B cell (primary cell): ENCODE results near the gene MAP3K20. TPM values are rescaled to one million over a fixed set of nuclear protein-coding genes. Genes with fewer than 3 reads are reported as not detected.

Source experiments
- ATAC-seq: fragments of 200-7000 bp; cut with Tn5 transposase; one replicate; pipeline ENCODE4 v1.10.0; 2021; ENCODE audit warnings: low read depth, mild to moderate bottlenecking, moderate number of reproducible peaks, moderate library complexity
- CTCF ChIA-PET: fragments of 350-600 bp; sonication (Branson Sonifier 250); formaldehyde crosslinking; loops from one replicate; lab custom pipeline; 2021; ENCODE audit warnings: antibody characterized with exemption, inconsistent platforms; lab: Charles Lee
- POLR2A ChIA-PET: fragments of 350-600 bp; sonication (Branson Sonifier 250); formaldehyde crosslinking; loops from one replicate; lab custom pipeline; 2021; ENCODE audit warnings: antibody characterized with exemption; lab: Charles Lee
- DNase-seq: peaks from one replicate; pipeline ENCODE4 v3.0.0; 2013
- H2AFZ ChIP-seq: 2 replicates; pipeline ENCODE4 v1.6.1; 2012; ENCODE audit warnings: mild to moderate bottlenecking, low read depth, low read length; ENCODE audit not compliant: insufficient read depth, poor library complexity, severe bottlenecking
- H3K27ac ChIP-seq, 2 donors: 1 replicate in 1 of 2; 2 replicates in 1 of 2; pipeline ENCODE4 v1.5.1; 2012 to 2013; ENCODE audit warnings: low read length in 2 of 2, mild to moderate bottlenecking in 2 of 2, moderate library complexity in 1 of 2
- H3K27me3 ChIP-seq, 4 experiments: fragments of 200-600 bp in 1 of 4; sonication (generic) in 1 of 4; replicated peaks in 1 of 4; 1 replicate in 2 of 4; 2 replicates in 2 of 4; pipeline versions ENCODE4 v1.6.1 to v1.7.0; 2013 to 2016; ENCODE audit warnings: low read length in 3 of 4, mild to moderate bottlenecking in 2 of 4, mixed read lengths in 1 of 4, moderate library complexity in 1 of 4; ENCODE audit not compliant: insufficient read depth in 4 of 4, control insufficient read depth in 3 of 4; ENCODE audit errors: control extremely low read depth in 1 of 4
- H3K36me3 ChIP-seq, 2 experiments: replicated peaks in 1 of 2; 1 replicate in 1 of 2; 2 replicates in 1 of 2; pipeline versions ENCODE4 v1.6.1 to v1.7.1; 2013; ENCODE audit warnings: low read length in 1 of 2; ENCODE audit not compliant: insufficient read depth in 2 of 2, control insufficient read depth in 1 of 2; ENCODE audit errors: control extremely low read depth in 1 of 2, extremely low read depth in 1 of 2
- H3K4me1 ChIP-seq, 2 donors: fragments of 200-600 bp in 1 of 2; sonication (generic) in 1 of 2; 1 replicate in 1 of 2; 2 replicates in 1 of 2; pipeline versions ENCODE4 v1.5.1 to v1.6.1; 2013 to 2017; ENCODE audit warnings: low read length in 2 of 2; ENCODE audit not compliant: control insufficient read depth in 2 of 2, insufficient read depth in 2 of 2
- H3K4me2 ChIP-seq: replicated peaks from 2 replicates; pipeline ENCODE3; 2012; ENCODE audit warnings: mild to moderate bottlenecking, low read depth, low read length; ENCODE audit not compliant: poor library complexity, severe bottlenecking
- H3K4me3 ChIP-seq, 5 experiments: fragments of 200-600 bp in 1 of 5; sonication (generic) in 1 of 5; 1 replicate in 3 of 5; 2 replicates in 2 of 5; pipeline versions ENCODE4 v1.5.1 to v1.7.0; 2011 to 2016; ENCODE audit warnings: low read length in 4 of 5, mild to moderate bottlenecking in 4 of 5, low read depth in 2 of 5, control low read depth in 1 of 5, moderate library complexity in 1 of 5; ENCODE audit not compliant: insufficient read depth in 1 of 5; ENCODE audit errors: control extremely low read depth in 1 of 5, extremely low read depth in 1 of 5
- H3K79me2 ChIP-seq: fragments of 200-600 bp; sonication (generic); one replicate; pipeline ENCODE4 v1.6.0; 2016; ENCODE audit warnings: low read length; ENCODE audit not compliant: control insufficient read depth, insufficient read depth
- H3K9ac ChIP-seq: fragments of 200-600 bp; sonication (generic); 2 replicates; pipeline ENCODE4 v1.6.1; 2017; ENCODE audit warnings: mild to moderate bottlenecking, low read length, moderate library complexity
- H3K9me3 ChIP-seq, 3 donors: one replicate each; pipeline versions ENCODE4 v1.6.1 to v1.7.1; 2013; ENCODE audit warnings: low read length in 2 of 3; ENCODE audit not compliant: control insufficient read depth in 2 of 3, insufficient read depth in 1 of 3; ENCODE audit errors: control extremely low read depth in 1 of 3
- H4K20me1 ChIP-seq: 2 replicates; pipeline ENCODE4 v1.6.0; 2012; ENCODE audit warnings: mild to moderate bottlenecking, low read length; ENCODE audit not compliant: insufficient read depth, control insufficient read depth, poor library complexity, severe bottlenecking
- H3K27ac Mint-ChIP-seq: one replicate; pipeline ENCODE4 v1.8.0; 2021; ENCODE audit warnings: mixed read lengths
- H3K27me3 Mint-ChIP-seq: one replicate; pipeline ENCODE4 v1.8.0; 2021; ENCODE audit warnings: mixed read lengths
- H3K4me1 Mint-ChIP-seq: one replicate; pipeline ENCODE4 v1.8.0; 2021; ENCODE audit warnings: mixed read lengths
- H3K4me3 Mint-ChIP-seq: one replicate; pipeline ENCODE4 v1.8.0; 2021; ENCODE audit warnings: mixed read lengths
- H3K9me3 Mint-ChIP-seq: one replicate; pipeline ENCODE4 v1.8.0; 2022; ENCODE audit warnings: mixed read lengths; ENCODE audit not compliant: insufficient read depth
- CTCF ChIP-seq: fragments of 200-600 bp; IDR thresholded peaks from one replicate; pipeline ENCODE4 v1.8.0; 2022; ENCODE audit warnings: antibody characterized with exemption, mild to moderate bottlenecking
- EZH2 ChIP-seq: IDR thresholded peaks from 2 replicates; pipeline ENCODE4 v1.6.1; 2012; ENCODE audit warnings: borderline replicate concordance, low read depth, mild to moderate bottlenecking, moderate library complexity, low read length; ENCODE audit not compliant: insufficient read depth, poor library complexity, severe bottlenecking
- WGBS: methylation state at CpG from one replicate; pipeline ENCODE4 v1.1.5; 2013; ENCODE audit warnings: missing lambda C conversion rate; ENCODE audit not compliant: insufficient coverage; 5-methylcytosine and 5-hydroxymethylcytosine counted together
- intact Hi-C: fragments of 100-400 bp; cut with micrococcal nuclease; formaldehyde crosslinking; loops from one replicate; pipeline ENCODE4 v1.10.0; 2022
- polyA plus RNA-seq: library from polyadenylated mRNA; depleted of rRNA; stranded (reverse); fragments of >200 nt; gene quantifications from 2 replicates; pipeline ENCODE4 v1.2.3, GENCODE V29; 2012
- total RNA-seq, 2 donors: library from RNA; stranded (reverse); fragments of 120-200 nt in 1 of 2; gene quantifications; 1 replicate in 1 of 2; 2 replicates in 1 of 2; pipeline versions ENCODE4 v1.2.3 to v1.2.4, GENCODE V29; 2013 to 2022

Gene MAP3K20
- total and polyA plus RNA-seq, 2 donors (not counting 1 experiment from before 2014, with no cell fraction given), result 2.2 to 9.1 TPM

DNA sequence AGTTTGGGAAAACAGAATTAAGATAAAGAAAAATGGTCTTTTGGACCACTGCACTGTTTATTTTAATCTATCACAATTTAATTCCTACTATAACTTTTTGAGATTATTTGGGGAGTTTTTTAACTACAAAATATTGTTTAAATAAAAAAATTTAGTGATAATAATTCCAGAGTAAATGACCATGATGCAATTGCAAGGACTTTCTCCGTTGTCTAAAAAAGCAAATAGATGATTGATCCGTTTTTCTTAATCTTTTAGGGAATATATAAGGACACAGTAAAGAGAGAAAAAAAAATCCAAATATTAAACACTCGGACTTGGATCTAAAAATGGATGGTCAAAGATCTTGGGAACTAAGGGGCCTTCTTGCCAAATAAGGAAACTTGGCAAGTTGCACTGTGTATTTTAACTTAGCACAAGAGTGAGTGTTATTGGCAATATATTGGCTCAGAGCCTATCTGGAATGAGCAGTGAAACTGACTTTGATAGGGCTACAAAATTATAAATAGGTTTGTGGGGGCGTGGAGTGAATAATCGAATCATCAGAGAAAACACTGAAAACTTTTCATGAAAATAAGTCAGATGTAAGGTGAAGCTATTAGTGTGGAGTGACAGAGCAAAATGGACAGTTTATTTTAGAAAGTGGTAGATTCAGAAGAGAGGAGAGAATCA lies 2.0 kb downstream of the MAP3K20 start:
- Histone ChIP-seq H3K36me3 (no peaks in the 10 kb centered on the region), H3K79me2 (peaks cover 10% of the 10 kb centered on the region), H3K4me2 (no peak overlapping the region), H3K27me3 (peaks cover 0 to 4% (median 0%) of the 10 kb centered on the region in 4 experiments), H3K9ac (no peak overlapping the region), H4K20me1 (no peaks in the 10 kb centered on the region), H3K27ac (no peak overlapping the region), H3K4me1 (peaks cover 9 to 11% of the 10 kb centered on the region in 2 donors), H2AFZ (no peak overlapping the region), H3K9me3 (no peaks in the 10 kb centered on the region), H3K4me3 (no peak overlapping the region)
- POLR2A ChIA-PET, result no interaction called here
- Mint-ChIP-seq H3K27me3 (peaks cover 5% of the 10 kb centered on the region), H3K27ac (no peak overlapping the region), H3K9me3 (no peaks in the 10 kb centered on the region), H3K4me1 (peaks cover 16% of the 10 kb centered on the region), H3K4me3 (peak overlapping the region; percentile 95)
- WGBS, result 100% methylated on average over 2 of the region's 5 CpGs
- TF ChIP-seq CTCF (no peak), EZH2 (no peak)
- ATAC-seq (no peak), DNase-seq (no peak)
- CTCF ChIA-PET, result interaction anchor here (1.0 kb wide), 1 partner anchor 50 kb away, joined by 3 read pairs; no protein-coding TSS in a partner anchor
- intact Hi-C loops, result loop anchor here (5.0 kb wide), 1 partner anchor 135 kb away; no protein-coding TSS in a partner anchor

GRCh38 chr2:173079141-173079540 lies 3.5 kb downstream of the MAP3K20 start:
- Histone ChIP-seq H3K9ac (no peak overlapping the region), H3K4me3 (no peak overlapping the region), H4K20me1 (no peaks in the 10 kb centered on the region), H3K4me2 (no peak overlapping the region), H3K9me3 (no peaks in the 10 kb centered on the region), H2AFZ (no peak overlapping the region), H3K4me1 (peaks cover 9 to 11% of the 10 kb centered on the region in 2 donors), H3K27ac (no peak overlapping the region), H3K79me2 (peaks cover 10% of the 10 kb centered on the region), H3K27me3 (peaks cover 0 to 4% (median 0%) of the 10 kb centered on the region in 4 experiments), H3K36me3 (no peaks in the 10 kb centered on the region)
- WGBS, result no CpG with 5 or more reads among the region's 3 CpGs
- CTCF ChIA-PET, result interaction anchor here (1.2 kb wide), 1 partner anchor 12 kb away, joined by 3 read pairs; no protein-coding TSS in a partner anchor
- no peak for TF ChIP-seq EZH2
- TF ChIP-seq CTCF, result no peak
- intact Hi-C loops, result loop anchor here (5.0 kb wide), 1 partner anchor 133 kb away; no protein-coding TSS in a partner anchor
- no peak overlapping the region for H3K4me3 Mint-ChIP-seq
- H3K27me3 Mint-ChIP-seq, result peaks cover 5% of the 10 kb centered on the region
- POLR2A ChIA-PET, result no interaction called here
- peaks cover 16% of the 10 kb centered on the region for H3K4me1 Mint-ChIP-seq
- H3K9me3 Mint-ChIP-seq, result no peaks in the 10 kb centered on the region
- no peak overlapping the region for H3K27ac Mint-ChIP-seq
- no peak for DNase-seq
- ATAC-seq, result no peak
